ENCODE data around the gene CDK14. TPM values are rescaled to one million over a fixed set of nuclear protein-coding genes. Genes with fewer than 3 reads are reported as not detected.

Gene CDK14
- total RNA-seq, 1 donor from 2014 or later = 79.4 TPM

DNA sequence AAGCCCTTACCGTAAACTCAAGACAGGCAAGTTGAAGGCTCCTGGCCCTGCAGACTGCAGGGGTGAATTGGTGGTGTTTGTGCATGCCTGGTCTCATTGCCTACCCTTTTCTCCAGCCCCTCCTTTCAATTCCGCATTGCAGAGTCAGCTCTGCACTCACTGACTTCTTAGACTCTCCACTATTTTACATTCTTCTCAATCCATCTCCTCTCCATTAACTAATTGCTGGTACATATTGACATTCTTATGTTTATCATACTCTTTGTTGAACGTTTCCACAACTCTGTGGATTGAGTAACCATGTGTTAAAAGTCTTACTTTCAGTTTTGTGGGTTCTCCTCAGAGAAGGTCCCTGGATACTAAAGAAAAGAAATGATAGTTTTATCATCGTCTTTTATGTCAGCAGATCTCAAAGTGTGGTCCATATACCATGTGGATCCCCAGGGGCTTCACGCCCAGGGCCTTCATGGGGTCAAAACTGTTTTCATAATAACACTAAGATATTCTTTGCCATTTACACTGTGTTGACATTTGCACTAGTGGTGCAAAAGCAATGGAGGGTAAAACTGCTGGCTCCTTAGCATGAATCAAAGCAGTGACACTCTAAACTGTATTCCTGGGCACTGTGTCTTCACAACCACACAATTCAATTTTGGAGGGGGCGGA, 532.7 kb downstream of the CDK14 start:
- peak; percentile 84 for ATAC-seq
- intact Hi-C loops (cut with DNase I) = no loop called here
- no peak for DNase-seq (ENCODE audit: low spot score)

DNA sequence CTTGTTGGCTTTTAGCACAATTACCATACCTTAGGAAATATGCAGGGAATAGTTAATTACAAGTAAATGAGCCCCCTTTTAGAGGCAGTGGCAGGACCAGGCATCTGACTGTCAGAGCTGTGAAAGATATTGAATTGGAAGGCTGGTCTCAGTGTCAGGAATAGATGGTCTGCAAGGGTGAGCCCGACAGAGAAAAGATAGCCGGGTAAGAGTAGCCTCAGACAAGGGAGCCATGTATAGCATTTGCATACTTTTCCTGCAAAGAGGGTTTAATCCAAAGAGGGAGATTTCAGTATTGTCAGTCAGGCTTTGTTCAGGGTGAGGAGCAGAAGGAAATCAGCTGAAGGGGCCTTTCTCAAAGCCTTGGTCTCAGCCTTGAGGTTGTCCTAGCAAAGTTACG, 539.2 kb downstream of the CDK14 start:
- intact Hi-C loops (cut with DNase I) = no loop called here
- DNase-seq (ENCODE audit: low spot score) = no peak
- no peak for ATAC-seq

DNA sequence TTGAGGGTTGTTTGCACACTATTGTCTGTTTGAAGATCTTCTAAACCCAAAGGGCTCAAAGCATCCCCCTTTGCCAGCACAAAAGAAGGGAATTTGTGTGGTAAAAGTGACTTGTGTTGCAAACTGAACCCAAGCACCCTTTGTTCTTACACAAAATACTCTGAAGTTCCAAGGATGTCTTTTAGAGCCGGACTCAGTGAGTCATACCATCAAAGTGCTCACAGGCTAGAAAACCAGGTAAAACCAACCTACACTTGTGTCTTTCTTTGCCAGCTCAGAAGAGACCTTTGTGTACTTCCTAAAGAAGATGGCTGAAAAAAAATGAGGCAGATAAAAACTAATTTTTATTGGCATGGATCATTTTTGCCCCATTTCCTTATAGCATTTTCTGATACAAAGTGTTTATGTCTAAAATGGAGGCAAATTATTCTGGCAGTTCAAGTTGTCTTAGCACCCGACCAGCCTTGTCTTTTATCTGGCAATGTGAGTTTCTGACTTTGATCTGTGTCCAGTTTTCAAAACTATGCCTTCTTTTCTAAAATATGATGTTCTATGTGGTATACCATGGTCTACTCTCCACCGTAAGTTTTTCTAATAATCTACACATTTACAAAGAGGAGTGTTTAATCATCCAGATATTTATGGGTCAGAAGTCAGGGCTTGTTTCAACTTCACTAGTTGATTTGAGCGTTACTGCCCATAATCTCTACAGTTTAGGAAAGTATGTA, 539.7 kb downstream of the CDK14 start:
- ATAC-seq (no peak), DNase-seq (ENCODE audit: low spot score) (no peak)
- intact Hi-C loops (cut with DNase I) = no loop called here

DNA sequence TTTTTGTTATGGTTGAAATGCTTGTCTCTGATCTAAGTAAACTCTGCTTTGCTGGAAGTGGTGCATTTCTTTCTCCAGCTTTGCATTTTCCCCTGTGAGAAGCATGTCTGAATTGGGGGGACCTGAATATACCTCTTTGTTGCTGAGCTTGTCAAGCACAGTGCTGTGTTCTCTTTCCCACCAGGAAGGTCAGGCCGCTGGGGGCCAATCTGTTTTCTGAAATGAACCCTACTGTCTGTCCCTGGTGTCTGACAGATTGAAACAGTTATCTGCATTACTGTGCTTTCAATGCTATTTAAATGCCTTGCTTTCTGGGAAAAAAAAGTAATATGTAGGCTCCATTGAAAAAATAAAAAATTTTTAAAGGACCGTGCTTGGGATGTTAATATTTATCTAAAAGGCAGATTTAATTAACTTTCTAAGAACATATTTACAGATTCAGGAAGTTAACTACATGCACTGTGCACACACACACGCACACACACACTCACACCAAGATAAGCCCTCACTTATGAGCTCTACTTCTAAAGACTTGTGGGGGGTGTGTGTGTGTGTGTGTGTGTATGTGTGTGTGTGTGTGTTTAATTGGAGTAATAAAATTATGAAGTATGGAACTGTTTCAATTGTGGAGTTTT, 541.1 kb downstream of the CDK14 start:
- DNase-seq (ENCODE audit: low spot score) (no peak), ATAC-seq (no peak)
- intact Hi-C loops (cut with DNase I) = no loop called here

DNA sequence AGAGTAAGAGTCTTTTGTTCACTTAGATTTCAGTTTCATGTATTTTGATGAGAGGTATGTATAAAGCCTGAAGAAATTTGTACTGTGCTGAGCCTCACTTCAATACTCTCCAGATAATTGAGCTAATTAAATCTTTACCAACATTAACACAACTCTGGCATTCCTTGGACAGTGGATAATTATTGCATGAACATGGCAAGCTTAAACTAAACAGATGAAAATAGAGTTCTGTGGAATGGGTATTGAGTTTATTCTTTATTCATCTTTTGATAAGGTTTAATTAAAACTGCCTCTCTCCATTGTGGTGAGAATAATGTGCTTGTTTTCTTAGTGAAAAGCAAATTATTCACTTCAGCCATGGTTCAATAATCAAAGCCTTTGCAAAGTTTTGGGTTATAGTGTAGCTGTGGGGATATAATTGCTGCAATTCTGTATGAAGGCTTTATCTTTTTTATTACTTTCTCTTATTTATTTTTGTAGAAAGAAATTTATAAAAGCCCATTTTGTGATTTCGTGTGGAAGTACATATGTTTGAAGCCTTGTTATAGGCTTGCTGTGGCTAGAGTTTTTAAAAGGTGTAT, 541.8 kb downstream of the CDK14 start:
- DNase-seq (ENCODE audit: low spot score) (no peak), ATAC-seq (no peak)
- intact Hi-C loops (cut with DNase I) = no loop called here

DNA sequence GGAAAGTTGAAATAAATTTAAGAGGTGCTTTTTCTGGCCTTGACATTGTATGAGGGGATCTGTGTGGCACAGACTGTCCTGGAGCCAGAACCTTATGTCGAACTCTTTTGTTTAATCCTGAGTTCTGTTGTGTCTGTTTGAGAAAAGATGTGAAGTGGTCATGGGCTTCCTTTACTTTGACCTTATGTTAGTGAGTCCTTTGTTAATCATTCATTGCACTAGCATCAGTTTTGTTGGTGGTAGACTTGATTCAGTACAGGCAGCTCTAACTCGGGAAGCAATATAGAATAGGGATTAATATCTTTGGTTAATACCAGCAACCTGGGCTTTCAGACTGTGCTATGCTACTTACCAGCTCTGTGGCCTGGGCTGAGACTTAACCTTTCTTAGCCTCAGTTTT, 544.2 kb downstream of the CDK14 start:
- no peak for ATAC-seq
- intact Hi-C loops (cut with DNase I) = no loop called here
- no peak for DNase-seq (ENCODE audit: low spot score)

DNA sequence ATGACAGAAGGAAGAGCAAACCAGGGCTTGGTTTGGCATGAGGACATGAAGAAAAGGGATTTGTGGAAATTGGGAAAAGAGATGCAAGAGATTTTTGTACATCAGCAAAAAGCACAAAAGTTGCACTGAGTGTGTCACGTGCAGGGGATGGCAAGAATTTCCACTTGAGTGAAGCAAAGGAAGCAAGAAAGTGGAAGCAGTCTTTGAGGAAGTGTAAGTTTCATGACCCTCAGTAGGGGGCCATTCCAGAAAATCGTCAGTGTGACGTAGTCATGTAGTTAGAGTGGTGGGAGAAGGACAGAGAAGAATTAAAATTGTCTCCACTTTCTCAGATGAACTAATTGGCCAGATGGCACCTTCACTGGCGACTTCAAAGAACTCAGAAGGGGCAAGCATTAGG, 544.9 kb downstream of the CDK14 start:
- intact Hi-C loops (cut with DNase I) = no loop called here
- ATAC-seq (no peak), DNase-seq (ENCODE audit: low spot score) (no peak)

DNA sequence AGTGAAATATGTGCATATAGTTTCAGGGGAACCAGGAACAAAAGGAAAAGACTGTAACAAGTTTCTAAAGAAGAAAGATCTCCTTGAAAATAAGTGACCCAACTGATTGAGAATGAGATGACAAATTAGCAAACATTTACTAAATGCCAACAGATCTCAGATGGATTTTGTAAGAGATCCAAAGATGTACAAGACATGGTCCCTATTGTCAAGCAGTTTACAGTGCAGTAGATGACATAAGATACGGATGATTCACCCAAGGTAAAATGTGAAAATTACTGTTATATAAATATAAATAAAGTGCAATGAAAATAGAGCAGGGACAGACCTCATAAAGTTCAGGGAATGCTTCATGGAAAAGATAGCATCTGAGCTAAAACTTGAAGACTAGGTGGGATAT, 546.6 kb downstream of the CDK14 start:
- DNase-seq (ENCODE audit: low spot score) = no peak
- ATAC-seq = no peak
- intact Hi-C loops (cut with DNase I) = no loop called here

DNA sequence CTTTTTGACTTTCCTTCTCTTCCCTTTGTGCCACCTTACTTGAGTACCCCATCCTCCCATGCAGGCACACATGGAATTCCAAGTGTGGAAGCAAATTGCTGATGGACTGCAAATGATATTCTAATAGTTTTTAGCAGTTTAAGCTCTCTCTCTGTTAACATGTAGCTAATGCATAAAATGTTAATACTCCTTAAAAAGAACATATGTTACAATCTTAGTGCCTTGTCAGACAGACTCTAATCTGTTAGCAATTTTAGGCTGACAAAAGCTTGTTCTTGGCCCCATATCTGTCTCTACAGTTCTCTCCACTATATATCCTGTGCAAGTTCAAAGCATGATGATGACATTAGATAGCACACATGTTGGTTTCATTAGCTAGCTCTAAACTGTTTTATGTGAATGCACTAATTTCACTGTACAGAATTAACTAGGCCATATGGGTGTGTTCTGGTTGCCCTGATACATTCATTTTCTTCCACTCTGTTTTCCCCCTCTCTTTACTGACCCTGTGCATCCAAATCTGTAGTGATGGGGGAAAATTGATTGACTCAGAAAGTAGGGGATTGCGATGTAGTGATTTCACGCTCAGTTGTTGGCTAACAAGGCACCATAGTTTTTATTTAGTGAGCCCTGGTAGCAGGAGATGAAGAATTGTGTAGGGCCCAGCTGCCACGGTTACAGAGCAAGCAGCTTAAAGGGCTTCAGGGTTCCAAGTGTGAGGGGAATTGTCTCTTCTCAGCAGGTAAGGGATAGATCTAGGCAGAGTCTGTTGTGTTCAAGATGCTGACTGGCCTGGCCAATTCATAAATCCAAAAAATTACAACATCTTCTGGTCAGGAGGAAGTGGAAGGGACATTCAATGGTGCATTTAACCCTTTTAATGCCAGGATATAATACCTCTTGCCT, 553.5 kb downstream of the CDK14 start:
- ATAC-seq = no peak
- intact Hi-C loops (cut with DNase I) = no loop called here
- DNase-seq (ENCODE audit: low spot score) = no peak

DNA sequence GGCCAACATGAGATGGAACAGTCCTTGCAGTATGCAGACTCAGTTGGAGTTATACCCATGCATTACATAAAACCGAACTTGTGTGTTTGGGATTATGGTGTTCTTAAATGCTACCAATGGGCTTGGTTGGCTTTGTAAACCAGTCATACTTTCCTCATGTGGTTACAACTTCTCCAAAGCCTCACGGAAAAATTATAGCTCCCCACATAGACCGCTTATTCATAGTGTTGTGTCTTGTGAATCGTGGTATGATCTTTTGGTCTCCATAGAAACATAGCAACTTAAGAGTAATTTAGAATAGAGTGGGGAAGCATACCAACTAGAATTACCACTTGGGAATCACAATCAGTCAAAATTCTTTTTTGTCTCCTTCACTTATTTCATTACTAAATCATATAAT, 555.8 kb downstream of the CDK14 start:
- intact Hi-C loops (cut with DNase I) = no loop called here
- ATAC-seq (no peak), DNase-seq (ENCODE audit: low spot score) (no peak)

DNA sequence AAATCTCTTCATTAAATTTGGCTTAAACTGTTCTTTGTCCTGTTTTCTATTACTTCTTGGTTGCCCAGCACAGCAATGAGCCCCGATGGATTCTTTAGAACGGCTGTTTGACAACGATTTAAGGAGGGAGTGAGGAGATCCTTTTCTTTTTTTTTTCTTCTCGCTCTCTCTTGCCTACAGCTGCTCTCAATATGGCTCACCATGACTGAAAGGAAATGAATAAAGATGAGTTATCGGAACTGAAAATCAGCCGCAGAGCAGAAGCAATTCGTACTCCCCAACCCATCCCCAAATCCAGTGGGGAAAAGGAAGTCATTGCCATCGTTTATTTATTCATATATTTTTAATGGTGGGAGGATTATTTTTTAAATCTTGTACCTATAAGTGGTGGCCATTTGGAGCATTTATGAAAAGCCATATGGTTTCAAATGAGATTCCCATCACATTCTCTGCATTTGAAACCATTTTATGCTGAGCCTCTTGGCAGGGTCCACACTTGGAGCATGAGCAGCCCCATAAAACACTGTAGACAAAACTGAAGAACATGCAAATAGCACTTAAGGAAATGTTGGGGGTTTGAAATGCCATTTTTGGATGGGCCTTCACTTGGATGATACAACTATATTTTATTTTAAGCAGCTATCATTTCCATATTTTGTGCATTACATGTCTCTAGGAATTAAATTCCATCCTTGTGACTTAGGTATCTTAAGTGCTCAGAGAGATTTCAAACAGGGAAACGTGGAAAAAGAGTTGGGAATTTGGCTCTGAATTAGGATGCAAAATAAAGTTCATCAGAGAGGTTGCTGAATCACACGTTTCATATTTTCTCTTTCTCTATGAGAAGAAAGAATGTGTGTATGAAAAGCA, 560.4 kb downstream of the CDK14 start:
- intact Hi-C loops (cut with DNase I) = no loop called here
- ATAC-seq (no peak), DNase-seq (ENCODE audit: low spot score) (no peak)

DNA sequence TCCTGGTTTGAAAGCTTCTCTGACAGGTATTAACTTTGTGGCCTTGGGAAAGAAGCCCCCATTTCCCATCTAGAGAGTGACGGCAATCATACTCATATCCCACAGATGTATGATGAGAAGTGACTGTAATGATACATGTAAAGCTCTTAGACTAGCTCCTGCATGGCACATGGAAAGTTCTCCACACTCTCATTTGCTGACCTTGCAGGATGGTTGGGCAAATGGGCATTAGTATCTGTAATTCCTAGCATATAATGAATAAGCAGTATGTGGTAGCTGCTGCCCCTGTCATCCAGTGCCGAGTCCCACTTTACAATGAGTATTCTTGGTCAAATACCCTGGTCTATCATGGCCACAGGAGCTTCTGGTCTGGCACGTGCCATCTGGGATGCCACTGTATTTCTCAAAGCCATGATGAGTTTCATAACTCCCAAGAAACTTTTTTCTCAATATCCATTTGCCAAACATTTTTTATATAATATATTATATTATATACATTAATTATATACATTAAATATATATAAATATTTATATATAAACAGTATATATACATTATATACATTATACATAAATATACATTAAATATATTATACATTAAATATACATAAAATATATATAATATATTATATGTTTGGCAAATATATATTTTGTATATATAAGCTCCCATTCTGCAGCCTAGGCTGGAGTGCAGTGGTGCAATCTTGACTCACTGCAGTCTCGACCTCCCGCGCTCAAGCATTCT, 561.6 kb downstream of the CDK14 start:
- ATAC-seq = no peak
- intact Hi-C loops (cut with DNase I) = no loop called here
- DNase-seq (ENCODE audit: low spot score) = no peak

DNA sequence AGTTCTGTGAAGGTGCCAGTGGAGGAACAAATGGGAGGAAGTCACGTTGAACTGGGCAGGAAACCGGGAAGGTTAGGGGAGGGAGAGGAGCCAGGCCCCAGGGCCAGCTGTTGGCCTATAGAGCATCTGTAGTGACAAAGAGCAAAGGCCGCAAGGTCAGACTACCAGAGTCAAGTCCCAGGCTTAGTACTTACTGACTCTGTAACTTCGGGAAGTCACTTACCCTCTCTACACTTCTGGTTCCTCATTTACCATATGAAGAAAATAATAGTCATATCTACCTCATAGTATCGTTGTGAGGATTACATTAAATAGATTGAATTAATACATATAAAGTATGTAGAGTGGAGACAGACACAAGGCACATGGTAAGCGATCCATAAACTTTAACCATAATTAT, 566.3 kb downstream of the CDK14 start:
- intact Hi-C loops (cut with DNase I) = no loop called here
- no peak for DNase-seq (ENCODE audit: low spot score)
- no peak for ATAC-seq

DNA sequence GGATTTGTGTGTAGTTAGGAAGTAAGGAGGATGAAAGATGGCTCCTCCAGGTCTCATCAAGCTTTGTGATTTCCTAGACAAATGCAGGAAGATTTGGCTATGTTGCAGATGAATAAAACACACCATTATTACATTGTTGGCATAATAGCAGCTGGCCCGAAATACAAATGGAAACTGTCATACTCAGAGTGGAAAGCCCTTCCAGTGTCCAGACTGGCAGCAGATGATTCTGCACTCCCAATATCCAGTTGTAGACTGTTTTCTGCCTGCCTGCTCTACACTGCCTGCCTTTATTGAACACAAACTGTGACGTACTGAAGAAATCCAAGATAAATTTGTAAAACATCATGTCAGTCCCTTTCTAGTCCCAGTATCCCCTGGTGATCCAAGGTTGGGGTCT, 568.4 kb downstream of the CDK14 start:
- no peak for DNase-seq (ENCODE audit: low spot score)
- peak; percentile 57 for ATAC-seq
- intact Hi-C loops (cut with DNase I) = no loop called here

DNA sequence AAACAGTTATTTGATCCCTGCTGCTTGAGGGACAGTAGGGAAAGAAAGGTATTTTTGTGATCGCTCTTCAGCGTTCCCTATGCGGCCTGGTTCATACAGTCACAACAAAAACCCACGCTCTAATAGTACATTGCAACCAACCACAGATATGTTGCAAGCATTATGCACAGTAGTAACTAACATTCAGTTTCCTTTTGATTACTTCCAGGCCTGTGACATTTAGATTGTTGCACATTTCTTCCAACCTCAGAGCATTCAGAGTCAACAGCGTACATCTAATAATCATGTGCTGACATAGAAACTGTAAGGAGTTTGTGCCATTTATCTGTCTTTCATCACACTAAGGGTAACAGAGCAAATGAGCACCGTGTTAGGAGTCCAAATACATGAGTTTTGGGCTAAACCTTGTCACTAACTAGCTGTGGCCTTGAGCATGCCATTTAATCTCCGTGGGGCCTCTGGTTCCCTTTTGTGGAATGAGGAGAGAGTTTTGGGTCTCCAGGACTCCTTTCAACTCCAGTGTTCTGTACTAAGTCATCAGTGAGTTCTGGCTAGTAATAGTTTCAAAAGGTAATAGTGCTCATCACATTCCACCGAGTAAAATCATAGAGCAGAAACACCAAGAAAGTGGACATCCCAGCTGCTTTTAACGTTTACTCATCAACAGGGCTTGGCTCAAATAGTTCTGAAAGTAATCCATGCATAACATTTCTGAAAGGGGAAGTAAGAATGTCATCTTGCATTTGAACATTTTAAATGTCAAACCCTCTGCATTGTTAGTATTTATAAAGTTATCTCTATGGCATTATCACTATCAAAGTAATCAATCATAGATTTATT, 569.1 kb downstream of the CDK14 start:
- ATAC-seq (peak; percentile 86), DNase-seq (ENCODE audit: low spot score) (no peak)
- intact Hi-C loops (cut with DNase I) = no loop called here

DNA sequence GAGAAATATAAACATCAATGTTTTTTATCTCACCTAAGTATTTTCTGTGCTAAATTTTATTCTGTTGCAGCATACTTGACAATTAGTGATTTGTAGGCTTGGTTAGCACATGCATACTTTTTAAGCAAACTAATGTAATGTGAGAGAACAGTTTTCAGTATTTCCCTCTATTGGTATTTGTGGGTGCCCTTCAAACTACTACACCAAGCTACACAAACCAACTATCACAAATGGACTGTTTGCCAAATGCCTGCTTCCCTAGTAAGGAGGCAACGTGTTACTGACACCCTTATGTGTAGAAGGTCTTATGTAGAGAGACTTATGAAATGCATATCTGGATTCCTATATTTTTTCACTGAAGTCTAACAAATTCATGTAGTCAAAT, 569.7 kb downstream of the CDK14 start:
- no peak for ATAC-seq
- intact Hi-C loops (cut with DNase I) = no loop called here
- no peak for DNase-seq (ENCODE audit: low spot score)
